GM23338 (cell line): ENCODE measurements around the gene FOXD1. TPM values are rescaled to one million over a fixed set of nuclear protein-coding genes. Genes with fewer than 3 reads are reported as not detected.
A peak's percentile ranks its signal among the peaks of the same experiment; 100 is the strongest.

Source experiments
- ATAC-seq: fragments of 200-7000 bp; cut with Tn5 transposase; 3 replicates; pipeline ENCODE4 v1.9.1; 2020
- DNase-seq: peaks from one replicate; pipeline ENCODE4 v3.0.0-alpha.2; 2015; ENCODE audit warnings: low spot score
- H2AFZ ChIP-seq: fragments of 200-600 bp; sonication (generic); 2 replicates; pipeline ENCODE4 v1.8.0; 2016; ENCODE audit warnings: antibody characterized with exemption, mild to moderate bottlenecking, moderate library complexity
- H3F3A ChIP-seq: fragments of 200-600 bp; sonication (generic); replicated peaks from 2 replicates; pipeline ENCODE4 v1.8.0; 2017; ENCODE audit warnings: antibody characterized with exemption, mixed run types, low read depth
- H3K27ac ChIP-seq: fragments of 200-600 bp; sonication (generic); 2 replicates; pipeline ENCODE4 v1.6.1; 2016; ENCODE audit warnings: low read depth
- H3K27me3 ChIP-seq: fragments of 200-600 bp; sonication (generic); 2 replicates; pipeline ENCODE4 v1.8.0; 2016; ENCODE audit warnings: mild to moderate bottlenecking, mixed run types, moderate library complexity; ENCODE audit not compliant: insufficient read depth
- H3K36me3 ChIP-seq: fragments of 200-600 bp; sonication (generic); 2 replicates; pipeline ENCODE4 v1.8.0; 2016; ENCODE audit warnings: mild to moderate bottlenecking; ENCODE audit not compliant: insufficient read depth
- H3K4me1 ChIP-seq: fragments of 200-600 bp; sonication (generic); 2 replicates; pipeline ENCODE4 v1.8.0; 2016; ENCODE audit warnings: mild to moderate bottlenecking, moderate library complexity; ENCODE audit not compliant: insufficient read depth
- H3K4me2 ChIP-seq: fragments of 200-600 bp; sonication (generic); 2 replicates; pipeline ENCODE4 v1.7.1; 2017; ENCODE audit warnings: mixed run types
- H3K4me3 ChIP-seq: fragments of 200-600 bp; sonication (generic); 2 replicates; pipeline ENCODE4 v1.6.1; 2016; ENCODE audit warnings: mixed run types
- H3K79me2 ChIP-seq: fragments of 200-600 bp; sonication (generic); replicated peaks from 2 replicates; pipeline ENCODE4 v1.8.0; 2017; ENCODE audit warnings: mild to moderate bottlenecking; ENCODE audit not compliant: insufficient read depth
- H3K9me2 ChIP-seq: fragments of 200-600 bp; sonication (generic); 2 replicates; pipeline ENCODE4 v1.8.0; 2017; ENCODE audit not compliant: insufficient read depth
- H4K20me1 ChIP-seq: fragments of 200-600 bp; sonication (generic); replicated peaks from 2 replicates; pipeline ENCODE4 v1.8.0; 2017; ENCODE audit warnings: mild to moderate bottlenecking; ENCODE audit not compliant: insufficient read depth
- H3K27ac Mint-ChIP-seq: 2 replicates; pipeline ENCODE4 v1.8.0; 2020; ENCODE audit warnings: inconsistent platforms, mild to moderate bottlenecking, moderate library complexity, mixed read lengths
- H3K27me3 Mint-ChIP-seq: 3 replicates; pipeline ENCODE4 v1.8.0; 2022; ENCODE audit warnings: low read depth, mild to moderate bottlenecking, moderate library complexity, mixed read lengths, inconsistent platforms; ENCODE audit not compliant: insufficient read depth, poor library complexity
- H3K36me3 Mint-ChIP-seq: 3 replicates; pipeline ENCODE4 v1.8.0; 2021; ENCODE audit warnings: low read depth, mild to moderate bottlenecking, inconsistent platforms, moderate library complexity, mixed read lengths
- H3K4me1 Mint-ChIP-seq: 3 replicates; pipeline ENCODE4 v1.8.0; 2020; ENCODE audit warnings: mild to moderate bottlenecking, inconsistent platforms, mixed read lengths
- H3K4me3 Mint-ChIP-seq: 3 replicates; pipeline ENCODE4 v1.8.0; 2021; ENCODE audit warnings: moderate library complexity, mild to moderate bottlenecking, inconsistent platforms, mixed read lengths
- H3K9me3 Mint-ChIP-seq: 3 replicates; pipeline ENCODE4 v1.8.0; 2020; ENCODE audit warnings: moderate library complexity, mild to moderate bottlenecking, inconsistent platforms, mixed read lengths
- CREB1 ChIP-seq: fragments of 250-450 bp; sonication (Bioruptor Pico); IDR thresholded peaks from 2 replicates; pipeline ENCODE4 v1.5.0; 2020; ENCODE audit warnings: low read depth, mild to moderate bottlenecking, moderate library complexity
- EZH2 ChIP-seq: fragments of 200-600 bp; sonication (generic); IDR thresholded peaks from one replicate; pipeline ENCODE4 v1.8.0; 2017; ENCODE audit warnings: antibody characterized with exemption, mild to moderate bottlenecking, low read depth; ENCODE audit not compliant: unreplicated experiment
- JUNB ChIP-seq: IDR thresholded peaks from one replicate; pipeline ENCODE4 v1.6.1; 2016; ENCODE audit warnings: antibody characterized with exemption; ENCODE audit not compliant: unreplicated experiment
- NANOG ChIP-seq: IDR thresholded peaks from 2 replicates; pipeline ENCODE4 v1.6.1; 2016; ENCODE audit warnings: antibody characterized with exemption, borderline replicate concordance
- POLR2AphosphoS5 ChIP-seq: IDR thresholded peaks from 2 replicates; pipeline ENCODE4 v1.6.1; 2016; ENCODE audit warnings: antibody characterized with exemption, low read depth
- STAT1 ChIP-seq: IDR thresholded peaks from one replicate; pipeline ENCODE4 v1.6.1; 2016; ENCODE audit warnings: antibody characterized with exemption; ENCODE audit not compliant: unreplicated experiment
- ZNF114 ChIP-seq: fragments of 250-450 bp; sonication (Bioruptor Pico); IDR thresholded peaks from 2 replicates; pipeline ENCODE4 v1.5.0; 2020; ENCODE audit warnings: mild to moderate bottlenecking, moderate library complexity
- polyA plus RNA-seq: library from polyadenylated mRNA; unstranded; fragments of >200 nt; fragmentation: Nextera tagmentation; extraction: Ambion mirVana; gene quantifications from 2 replicates; pipeline ENCODE4 v1.2.1, GENCODE V29; 2016
- total RNA-seq: library from RNA; depleted of rRNA; stranded (reverse); fragments of >200 nt; shearing (Covaris generic); gene quantifications from 2 replicates; pipeline ENCODE4 v1.2.3, GENCODE V29; 2014
- TF ChIP-seq, protein P1 (sequence below): IDR thresholded peaks from 2 replicates; pipeline ENCODE4 v1.6.1; 2016; ENCODE audit warnings: antibody characterized with exemption
- TF ChIP-seq, protein P2 (sequence below): IDR thresholded peaks from one replicate; pipeline ENCODE4 v1.6.1; 2018; ENCODE audit warnings: antibody characterized with exemption; ENCODE audit not compliant: unreplicated experiment
- TF ChIP-seq, protein P3 (sequence below): fragments of 250-450 bp; sonication (Bioruptor Pico); IDR thresholded peaks from 2 replicates; pipeline ENCODE4 v1.5.0; 2020; ENCODE audit warnings: mild to moderate bottlenecking, moderate library complexity
- TF ChIP-seq, protein P4 (sequence below), 2 experiments: fragments of 200-600 bp in 1 of 2; sonication (generic) in 1 of 2; conservative IDR thresholded peaks; 2 replicates each; pipeline versions ENCODE4 v1.5.1 to v1.6.1; 2016 to 2017; ENCODE audit warnings: antibody characterized with exemption in 2 of 2, low read depth in 2 of 2, mild to moderate bottlenecking in 2 of 2, moderate library complexity in 1 of 2

FOXD1 gene
- total and polyA plus RNA-seq, 2 experiments from 2014 or later, result 0.42 TPM; not detected in 1

DNA sequence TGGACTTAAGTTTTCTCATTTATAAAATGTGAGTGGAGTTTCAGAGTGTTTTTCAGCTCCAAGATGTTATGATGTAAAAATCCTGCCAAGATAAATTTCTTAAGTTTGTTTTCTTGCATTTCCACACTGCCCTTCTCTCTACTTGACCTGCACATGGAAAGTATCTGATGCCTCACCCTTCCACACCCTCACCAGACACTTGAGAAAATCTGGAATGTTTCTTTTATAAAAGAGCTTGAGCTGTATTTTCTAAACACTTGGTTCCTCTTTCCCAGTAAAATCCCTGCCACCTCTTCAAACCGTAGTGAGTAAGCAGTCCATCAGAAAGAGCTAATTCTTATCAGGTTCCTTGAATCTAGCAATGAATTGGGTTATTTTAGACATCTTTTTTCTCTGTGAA, 42.9 kb downstream of the FOXD1 start:
- no peaks in the 10 kb centered on the region for H3K79me2 ChIP-seq
- Mint-ChIP-seq H3K9me3 (no peaks in the 10 kb centered on the region), H3K27me3 (peaks cover 6% of the 10 kb centered on the region), H3K36me3 (no peaks in the 10 kb centered on the region), H3K4me1 (peaks cover 24% of the 10 kb centered on the region), H3K4me3 (no peak overlapping the region), H3K27ac (no peak overlapping the region)
- ATAC-seq (no peak), DNase-seq (no peak)
- no peak overlapping the region for H3K27ac ChIP-seq
- H3K27me3 ChIP-seq, result no peaks in the 10 kb centered on the region
- no peak overlapping the region for H3K4me3 ChIP-seq
- peak overlapping the region; percentile 35; the same call in 1 of the 2 replicates for H2AFZ ChIP-seq
- no peak for TF ChIP-seq EZH2
- no peak for TF ChIP-seq CREB1 (CRISPR knock-in tag)
- TF ChIP-seq, protein P1, sequence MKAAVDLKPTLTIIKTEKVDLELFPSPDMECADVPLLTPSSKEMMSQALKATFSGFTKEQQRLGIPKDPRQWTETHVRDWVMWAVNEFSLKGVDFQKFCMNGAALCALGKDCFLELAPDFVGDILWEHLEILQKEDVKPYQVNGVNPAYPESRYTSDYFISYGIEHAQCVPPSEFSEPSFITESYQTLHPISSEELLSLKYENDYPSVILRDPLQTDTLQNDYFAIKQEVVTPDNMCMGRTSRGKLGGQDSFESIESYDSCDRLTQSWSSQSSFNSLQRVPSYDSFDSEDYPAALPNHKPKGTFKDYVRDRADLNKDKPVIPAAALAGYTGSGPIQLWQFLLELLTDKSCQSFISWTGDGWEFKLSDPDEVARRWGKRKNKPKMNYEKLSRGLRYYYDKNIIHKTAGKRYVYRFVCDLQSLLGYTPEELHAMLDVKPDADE, result no peak
- TF ChIP-seq, protein P2, sequence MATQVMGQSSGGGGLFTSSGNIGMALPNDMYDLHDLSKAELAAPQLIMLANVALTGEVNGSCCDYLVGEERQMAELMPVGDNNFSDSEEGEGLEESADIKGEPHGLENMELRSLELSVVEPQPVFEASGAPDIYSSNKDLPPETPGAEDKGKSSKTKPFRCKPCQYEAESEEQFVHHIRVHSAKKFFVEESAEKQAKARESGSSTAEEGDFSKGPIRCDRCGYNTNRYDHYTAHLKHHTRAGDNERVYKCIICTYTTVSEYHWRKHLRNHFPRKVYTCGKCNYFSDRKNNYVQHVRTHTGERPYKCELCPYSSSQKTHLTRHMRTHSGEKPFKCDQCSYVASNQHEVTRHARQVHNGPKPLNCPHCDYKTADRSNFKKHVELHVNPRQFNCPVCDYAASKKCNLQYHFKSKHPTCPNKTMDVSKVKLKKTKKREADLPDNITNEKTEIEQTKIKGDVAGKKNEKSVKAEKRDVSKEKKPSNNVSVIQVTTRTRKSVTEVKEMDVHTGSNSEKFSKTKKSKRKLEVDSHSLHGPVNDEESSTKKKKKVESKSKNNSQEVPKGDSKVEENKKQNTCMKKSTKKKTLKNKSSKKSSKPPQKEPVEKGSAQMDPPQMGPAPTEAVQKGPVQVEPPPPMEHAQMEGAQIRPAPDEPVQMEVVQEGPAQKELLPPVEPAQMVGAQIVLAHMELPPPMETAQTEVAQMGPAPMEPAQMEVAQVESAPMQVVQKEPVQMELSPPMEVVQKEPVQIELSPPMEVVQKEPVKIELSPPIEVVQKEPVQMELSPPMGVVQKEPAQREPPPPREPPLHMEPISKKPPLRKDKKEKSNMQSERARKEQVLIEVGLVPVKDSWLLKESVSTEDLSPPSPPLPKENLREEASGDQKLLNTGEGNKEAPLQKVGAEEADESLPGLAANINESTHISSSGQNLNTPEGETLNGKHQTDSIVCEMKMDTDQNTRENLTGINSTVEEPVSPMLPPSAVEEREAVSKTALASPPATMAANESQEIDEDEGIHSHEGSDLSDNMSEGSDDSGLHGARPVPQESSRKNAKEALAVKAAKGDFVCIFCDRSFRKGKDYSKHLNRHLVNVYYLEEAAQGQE, result no peak
- TF ChIP-seq STAT1, result no peak
- no peak for TF ChIP-seq JUNB
- TF ChIP-seq ZNF114 (CRISPR knock-in tag), result no peak
- TF ChIP-seq POLR2AphosphoS5, result no peak
- TF ChIP-seq, protein P3, sequence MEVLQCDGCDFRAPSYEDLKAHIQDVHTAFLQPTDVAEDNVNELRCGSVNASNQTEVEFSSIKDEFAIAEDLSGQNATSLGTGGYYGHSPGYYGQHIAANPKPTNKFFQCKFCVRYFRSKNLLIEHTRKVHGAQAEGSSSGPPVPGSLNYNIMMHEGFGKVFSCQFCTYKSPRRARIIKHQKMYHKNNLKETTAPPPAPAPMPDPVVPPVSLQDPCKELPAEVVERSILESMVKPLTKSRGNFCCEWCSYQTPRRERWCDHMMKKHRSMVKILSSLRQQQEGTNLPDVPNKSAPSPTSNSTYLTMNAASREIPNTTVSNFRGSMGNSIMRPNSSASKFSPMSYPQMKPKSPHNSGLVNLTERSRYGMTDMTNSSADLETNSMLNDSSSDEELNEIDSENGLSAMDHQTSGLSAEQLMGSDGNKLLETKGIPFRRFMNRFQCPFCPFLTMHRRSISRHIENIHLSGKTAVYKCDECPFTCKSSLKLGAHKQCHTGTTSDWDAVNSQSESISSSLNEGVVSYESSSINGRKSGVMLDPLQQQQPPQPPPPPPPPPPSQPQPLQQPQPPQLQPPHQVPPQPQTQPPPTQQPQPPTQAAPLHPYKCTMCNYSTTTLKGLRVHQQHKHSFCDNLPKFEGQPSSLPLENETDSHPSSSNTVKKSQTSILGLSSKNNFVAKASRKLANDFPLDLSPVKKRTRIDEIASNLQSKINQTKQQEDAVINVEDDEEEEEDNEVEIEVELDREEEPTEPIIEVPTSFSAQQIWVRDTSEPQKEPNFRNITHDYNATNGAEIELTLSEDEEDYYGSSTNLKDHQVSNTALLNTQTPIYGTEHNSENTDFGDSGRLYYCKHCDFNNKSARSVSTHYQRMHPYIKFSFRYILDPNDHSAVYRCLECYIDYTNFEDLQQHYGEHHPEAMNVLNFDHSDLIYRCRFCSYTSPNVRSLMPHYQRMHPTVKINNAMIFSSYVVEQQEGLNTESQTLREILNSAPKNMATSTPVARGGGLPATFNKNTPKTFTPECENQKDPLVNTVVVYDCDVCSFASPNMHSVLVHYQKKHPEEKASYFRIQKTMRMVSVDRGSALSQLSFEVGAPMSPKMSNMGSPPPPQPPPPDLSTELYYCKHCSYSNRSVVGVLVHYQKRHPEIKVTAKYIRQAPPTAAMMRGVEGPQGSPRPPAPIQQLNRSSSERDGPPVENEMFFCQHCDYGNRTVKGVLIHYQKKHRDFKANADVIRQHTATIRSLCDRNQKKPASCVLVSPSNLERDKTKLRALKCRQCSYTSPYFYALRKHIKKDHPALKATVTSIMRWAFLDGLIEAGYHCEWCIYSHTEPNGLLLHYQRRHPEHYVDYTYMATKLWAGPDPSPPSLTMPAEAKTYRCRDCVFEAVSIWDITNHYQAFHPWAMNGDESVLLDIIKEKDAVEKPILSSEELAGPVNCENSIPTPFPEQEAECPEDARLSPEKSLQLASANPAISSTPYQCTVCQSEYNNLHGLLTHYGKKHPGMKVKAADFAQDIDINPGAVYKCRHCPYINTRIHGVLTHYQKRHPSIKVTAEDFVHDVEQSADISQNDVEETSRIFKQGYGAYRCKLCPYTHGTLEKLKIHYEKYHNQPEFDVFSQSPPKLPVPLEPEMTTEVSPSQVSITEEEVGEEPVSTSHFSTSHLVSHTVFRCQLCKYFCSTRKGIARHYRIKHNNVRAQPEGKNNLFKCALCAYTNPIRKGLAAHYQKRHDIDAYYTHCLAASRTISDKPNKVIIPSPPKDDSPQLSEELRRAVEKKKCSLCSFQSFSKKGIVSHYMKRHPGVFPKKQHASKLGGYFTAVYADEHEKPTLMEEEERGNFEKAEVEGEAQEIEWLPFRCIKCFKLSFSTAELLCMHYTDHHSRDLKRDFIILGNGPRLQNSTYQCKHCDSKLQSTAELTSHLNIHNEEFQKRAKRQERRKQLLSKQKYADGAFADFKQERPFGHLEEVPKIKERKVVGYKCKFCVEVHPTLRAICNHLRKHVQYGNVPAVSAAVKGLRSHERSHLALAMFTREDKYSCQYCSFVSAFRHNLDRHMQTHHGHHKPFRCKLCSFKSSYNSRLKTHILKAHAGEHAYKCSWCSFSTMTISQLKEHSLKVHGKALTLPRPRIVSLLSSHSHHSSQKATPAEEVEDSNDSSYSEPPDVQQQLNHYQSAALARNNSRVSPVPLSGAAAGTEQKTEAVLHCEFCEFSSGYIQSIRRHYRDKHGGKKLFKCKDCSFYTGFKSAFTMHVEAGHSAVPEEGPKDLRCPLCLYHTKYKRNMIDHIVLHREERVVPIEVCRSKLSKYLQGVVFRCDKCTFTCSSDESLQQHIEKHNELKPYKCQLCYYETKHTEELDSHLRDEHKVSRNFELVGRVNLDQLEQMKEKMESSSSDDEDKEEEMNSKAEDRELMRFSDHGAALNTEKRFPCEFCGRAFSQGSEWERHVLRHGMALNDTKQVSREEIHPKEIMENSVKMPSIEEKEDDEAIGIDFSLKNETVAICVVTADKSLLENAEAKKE (CRISPR knock-in tag), result no peak
- TF ChIP-seq, protein P4, sequence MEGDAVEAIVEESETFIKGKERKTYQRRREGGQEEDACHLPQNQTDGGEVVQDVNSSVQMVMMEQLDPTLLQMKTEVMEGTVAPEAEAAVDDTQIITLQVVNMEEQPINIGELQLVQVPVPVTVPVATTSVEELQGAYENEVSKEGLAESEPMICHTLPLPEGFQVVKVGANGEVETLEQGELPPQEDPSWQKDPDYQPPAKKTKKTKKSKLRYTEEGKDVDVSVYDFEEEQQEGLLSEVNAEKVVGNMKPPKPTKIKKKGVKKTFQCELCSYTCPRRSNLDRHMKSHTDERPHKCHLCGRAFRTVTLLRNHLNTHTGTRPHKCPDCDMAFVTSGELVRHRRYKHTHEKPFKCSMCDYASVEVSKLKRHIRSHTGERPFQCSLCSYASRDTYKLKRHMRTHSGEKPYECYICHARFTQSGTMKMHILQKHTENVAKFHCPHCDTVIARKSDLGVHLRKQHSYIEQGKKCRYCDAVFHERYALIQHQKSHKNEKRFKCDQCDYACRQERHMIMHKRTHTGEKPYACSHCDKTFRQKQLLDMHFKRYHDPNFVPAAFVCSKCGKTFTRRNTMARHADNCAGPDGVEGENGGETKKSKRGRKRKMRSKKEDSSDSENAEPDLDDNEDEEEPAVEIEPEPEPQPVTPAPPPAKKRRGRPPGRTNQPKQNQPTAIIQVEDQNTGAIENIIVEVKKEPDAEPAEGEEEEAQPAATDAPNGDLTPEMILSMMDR (conservative IDR thresholded peaks at IDR 0.05; ENCODE audit: low read depth in 2 of 2), result no peak
- TF ChIP-seq NANOG, result no peak
- no peaks in the 10 kb centered on the region for H3F3A ChIP-seq
- H3K9me2 ChIP-seq, result 0 out of 2 replicates have a peak, but pooled peaks cover 10% of the 10 kb centered on the region
- H3K4me1 ChIP-seq, result peaks cover 22% of the 10 kb centered on the region
- H4K20me1 ChIP-seq, result no peaks in the 10 kb centered on the region
- H3K36me3 ChIP-seq, result no peaks in the 10 kb centered on the region
- H3K4me2 ChIP-seq, result no peak overlapping the region
